Kidney glomerular epithelial cell (primary cell): ENCODE data around the gene RPTOR.

ENCODE experiments used
- DNase-seq: peaks from one replicate; lab custom pipeline; 2025; lab: John Stamatoyannopoulos, UW

RPTOR gene

DNA sequence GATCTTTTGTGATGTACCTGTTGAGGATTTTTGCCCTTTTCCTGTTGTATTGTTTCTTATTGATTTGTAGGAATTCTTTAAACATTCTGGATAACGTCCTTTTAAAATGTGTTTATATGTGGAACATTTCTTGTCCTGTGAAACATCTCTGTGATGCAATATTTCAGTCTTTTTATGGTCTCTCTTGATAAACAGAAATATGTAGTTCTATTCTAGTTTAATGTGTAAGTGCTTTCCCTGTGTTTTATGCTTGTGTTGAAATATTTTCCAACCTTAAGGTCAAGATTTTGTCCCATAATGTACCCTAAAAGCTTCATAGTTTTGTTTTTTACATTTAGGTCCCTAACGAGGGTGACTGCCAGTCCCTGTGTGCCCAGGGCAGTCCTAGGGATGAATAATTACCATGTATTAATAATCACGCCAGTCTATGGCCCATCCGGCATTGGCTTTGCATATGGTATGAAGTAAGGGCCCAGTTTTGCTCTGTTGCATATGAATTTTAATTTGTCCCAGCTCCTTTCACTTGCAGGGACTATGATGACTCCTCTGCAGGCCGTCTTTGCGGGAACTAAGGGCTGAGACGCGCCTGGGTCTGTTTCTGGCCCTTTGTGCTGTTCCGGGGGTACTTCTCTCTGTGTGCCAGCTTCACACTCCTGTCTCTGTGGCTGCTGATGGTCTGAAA, 44.2 kb downstream of the RPTOR start:
- DNase-seq: no peak

- DNase-seq: no peak
These were observed 47.1 kb downstream of the RPTOR start for GRCh38 chr17:80591788-80592187.

- no peak for DNase-seq
These were observed 47.6 kb downstream of the RPTOR start for GRCh38 chr17:80592243-80592642.

- no peak for DNase-seq
These were observed 48.5 kb downstream of the RPTOR start for GRCh38 chr17:80593181-80593580.

DNA sequence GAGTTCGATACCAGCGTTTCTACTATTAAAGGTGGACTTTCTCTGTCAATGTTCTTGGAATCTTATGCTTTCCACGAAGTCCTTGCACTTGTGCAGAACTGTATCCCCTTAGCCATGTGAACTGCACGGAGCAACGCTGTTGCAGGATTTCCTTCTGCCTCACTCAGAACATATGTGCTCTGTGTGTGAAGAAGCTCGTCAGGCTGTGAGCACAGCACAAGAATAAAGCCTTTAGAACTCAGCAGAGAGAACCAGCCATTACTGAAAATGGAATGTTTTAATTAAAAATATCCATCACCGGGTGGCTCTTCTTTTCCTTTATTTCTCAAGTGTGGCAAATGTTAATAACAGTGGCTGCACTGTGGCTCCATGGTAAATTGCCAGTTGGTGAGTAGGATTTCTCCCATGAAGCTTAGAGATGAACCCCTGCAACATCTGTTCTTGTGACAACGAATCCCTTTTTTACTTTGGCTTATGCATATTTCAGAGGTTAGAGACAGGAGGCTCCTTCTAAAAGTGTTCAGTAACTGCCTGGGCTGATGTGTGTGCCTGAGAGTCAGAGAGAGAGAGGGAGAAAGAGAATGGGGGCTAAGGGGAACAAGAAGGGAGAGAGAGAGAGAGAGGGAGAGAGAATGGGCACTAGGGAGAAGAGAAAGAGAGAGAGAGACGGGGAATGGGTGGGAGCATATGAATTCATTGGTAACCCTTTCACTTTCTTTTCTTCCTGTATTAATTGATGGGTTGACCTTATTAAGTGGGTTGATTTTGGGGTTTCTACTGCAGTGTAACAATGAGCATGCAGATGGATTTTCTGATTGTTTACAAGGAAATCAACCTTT, 50.0 kb downstream of the RPTOR start:
- no peak for DNase-seq

DNA sequence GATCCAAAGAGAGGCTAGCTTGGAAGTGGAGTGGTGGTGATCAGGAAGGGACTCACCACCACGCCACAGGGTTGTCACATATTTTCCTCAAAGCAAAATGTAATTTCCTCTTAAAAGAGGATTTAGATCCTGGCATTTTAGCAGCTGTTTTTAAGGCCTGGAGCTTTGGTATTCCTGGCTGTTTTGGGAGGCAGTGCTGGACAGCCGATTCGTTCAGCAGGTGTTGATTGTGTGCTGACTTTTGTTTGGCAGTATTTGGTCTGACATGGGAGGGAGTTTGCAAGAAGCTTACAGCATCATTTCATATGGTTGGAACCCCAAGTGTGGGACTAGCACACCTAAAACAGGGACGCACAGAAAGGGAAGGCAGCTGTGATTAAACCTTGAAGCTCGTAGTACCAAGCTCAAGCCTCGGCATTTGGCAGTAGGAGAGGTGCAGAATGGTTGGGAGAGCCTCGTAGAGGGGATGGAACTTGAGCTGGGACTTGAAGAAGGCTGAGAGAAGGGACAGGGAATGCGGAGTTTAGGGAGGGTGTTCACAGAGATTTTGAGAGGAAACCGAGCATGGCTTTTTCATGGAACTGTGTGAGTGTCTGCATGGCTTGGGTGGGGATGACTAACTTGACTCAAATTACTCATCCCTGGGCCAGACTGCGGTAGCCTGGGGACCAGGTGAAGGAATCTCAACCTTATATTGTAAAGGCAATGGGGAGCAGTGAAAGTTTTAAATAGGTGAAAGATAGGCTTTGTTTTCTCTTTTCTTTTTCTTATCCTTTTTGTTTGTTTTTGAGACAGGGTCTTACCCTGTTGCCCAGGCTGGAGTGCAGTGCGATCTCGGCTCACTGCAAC, 52.3 kb downstream of the RPTOR start:
- peak; percentile 2 for DNase-seq

GRCh38 chr17:80598813-80599545, 54.3 kb downstream of the RPTOR start:
- no peak for DNase-seq

GRCh38 chr17:80599546-80600305, 55.1 kb downstream of the RPTOR start:
- DNase-seq: no peak

GRCh38 chr17:80601146-80601545, 56.5 kb downstream of the RPTOR start:
- no peak for DNase-seq

- no peak for DNase-seq
These were observed 58.8 kb downstream of the RPTOR start for GRCh38 chr17:80603396-80603795.

GRCh38 chr17:80604009-80604669, 59.5 kb downstream of the RPTOR start:
- DNase-seq: no peak

DNA sequence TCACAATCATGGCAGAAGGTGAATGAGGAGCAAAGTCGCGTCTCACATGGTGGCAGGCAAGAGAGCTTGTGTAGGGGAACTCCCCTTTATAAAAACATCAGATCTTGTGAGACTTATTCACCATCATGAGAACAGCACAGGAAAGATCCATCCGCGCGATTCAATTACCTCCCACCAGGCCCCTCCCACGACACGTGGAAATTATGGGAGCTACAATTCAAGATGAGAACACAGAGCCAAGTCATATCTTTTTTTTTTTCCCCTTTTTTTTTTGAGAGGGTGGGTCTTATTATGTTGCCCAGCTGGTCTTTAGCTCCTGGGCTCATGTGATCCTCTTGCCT, 60.0 kb downstream of the RPTOR start:
- DNase-seq: no peak

DNA sequence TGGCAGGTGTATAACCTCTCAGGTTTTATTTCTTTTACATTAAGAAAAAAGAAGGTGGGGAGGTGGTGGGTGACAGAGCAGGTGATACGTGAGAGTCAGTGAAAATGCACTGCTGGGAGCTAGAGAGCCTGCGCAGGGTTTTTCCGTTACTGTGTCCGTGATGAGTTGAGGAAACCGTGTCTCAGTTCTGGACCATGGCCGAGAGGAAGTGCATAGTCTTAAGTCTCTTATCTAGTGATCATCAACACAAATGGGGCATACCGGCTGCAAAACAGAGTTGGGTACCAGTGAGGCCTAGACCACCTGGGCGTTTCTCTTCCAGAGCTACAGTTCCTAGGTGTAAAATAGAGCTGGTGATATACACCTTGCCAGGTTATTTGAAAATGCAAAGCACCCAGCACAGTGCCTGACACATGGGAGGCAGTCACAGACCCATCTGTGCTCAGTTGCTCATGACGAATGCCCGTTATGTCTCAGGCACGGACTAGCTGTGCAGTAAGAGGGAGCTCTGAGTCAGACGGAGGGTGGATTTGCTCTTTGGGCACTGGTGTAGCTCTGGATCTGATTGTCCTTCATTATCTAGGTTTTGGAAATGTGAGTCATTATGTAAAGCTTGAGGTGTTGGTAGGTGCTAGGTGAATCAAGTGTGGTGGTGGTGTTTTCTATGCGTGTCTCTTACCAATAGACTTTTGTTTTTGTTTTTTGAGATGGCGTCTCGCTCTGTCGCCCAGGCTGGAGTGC, 60.9 kb downstream of the RPTOR start:
- peak; percentile 23 for DNase-seq

DNA sequence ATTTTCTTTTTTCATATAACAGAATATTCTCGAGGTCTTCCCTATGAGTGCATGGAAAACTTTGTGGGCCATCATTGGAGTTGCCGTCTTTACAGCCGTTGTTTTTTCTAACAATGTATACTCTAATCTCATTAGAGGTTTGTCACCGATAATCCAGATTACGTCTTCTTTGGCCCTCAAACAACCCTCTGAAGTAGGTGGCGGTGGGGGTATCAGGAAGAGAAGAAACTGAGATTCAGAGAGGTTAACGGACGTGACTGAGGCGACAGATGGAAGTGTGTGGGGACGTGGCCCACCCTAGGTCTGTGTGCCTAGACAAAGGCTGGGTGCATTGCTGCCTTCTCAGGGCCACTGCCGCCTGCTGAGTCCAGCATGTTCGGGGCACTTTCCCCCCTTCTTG, 63.7 kb downstream of the RPTOR start:
- DNase-seq: no peak

DNA sequence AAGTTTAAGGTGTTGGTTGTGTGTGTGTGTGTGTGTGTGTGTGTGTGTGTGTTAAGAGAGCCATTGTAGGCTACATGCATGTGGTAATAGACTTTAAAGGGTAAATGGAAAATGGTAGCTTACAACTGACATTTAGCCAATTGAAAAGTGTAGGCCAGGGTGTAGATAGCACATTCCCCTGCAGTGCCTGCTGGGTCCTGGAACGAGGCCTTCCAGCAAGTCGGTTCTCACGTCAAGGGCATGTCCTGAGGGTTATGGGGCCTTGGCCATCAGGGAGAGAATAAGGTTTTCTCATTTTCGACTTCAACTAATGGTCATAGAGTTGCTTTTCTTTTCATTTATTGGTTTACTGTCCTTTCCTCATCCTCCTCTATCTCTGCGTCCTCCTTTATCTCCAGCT, 65.1 kb downstream of the RPTOR start:
- DNase-seq: no peak

DNA sequence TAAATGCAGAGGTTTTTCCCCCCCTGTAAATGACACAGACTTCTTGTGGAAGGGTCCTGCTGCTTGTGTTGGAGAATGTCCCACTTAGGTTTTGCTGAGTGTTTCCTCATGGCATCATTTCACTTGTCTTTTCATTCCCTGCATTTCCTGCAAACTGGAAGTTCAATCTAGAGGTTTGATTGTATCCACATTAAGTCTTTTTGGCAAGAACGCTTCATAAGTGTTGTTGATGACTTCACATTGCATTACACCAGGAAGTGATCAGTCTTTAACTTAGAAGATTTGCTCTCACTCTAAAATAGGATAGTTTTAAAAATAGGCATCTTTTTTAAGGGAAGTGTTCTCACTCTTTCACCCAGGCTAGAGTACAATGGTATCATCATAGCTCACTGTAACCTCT, 67.2 kb downstream of the RPTOR start:
- no peak for DNase-seq

GRCh38 chr17:80612997-80613731, 68.5 kb downstream of the RPTOR start:
- DNase-seq: no peak

DNA sequence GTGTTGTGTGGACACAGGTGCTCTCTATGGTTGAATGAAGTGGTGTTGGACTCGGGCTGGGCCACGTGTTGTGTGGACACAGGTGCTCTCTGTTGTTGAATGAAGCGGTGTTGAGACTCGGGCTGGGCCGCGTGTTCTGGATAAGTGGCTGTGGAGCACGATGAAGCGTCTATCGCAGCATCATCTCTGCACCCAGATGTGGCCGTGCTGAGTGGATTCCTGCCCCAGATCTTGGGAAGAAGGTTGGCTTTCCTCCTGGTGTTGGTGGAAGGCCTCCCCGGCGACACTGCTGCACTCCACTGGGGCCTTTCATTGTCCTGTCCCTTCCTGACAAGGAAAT, 69.1 kb downstream of the RPTOR start:
- DNase-seq: no peak

DNA sequence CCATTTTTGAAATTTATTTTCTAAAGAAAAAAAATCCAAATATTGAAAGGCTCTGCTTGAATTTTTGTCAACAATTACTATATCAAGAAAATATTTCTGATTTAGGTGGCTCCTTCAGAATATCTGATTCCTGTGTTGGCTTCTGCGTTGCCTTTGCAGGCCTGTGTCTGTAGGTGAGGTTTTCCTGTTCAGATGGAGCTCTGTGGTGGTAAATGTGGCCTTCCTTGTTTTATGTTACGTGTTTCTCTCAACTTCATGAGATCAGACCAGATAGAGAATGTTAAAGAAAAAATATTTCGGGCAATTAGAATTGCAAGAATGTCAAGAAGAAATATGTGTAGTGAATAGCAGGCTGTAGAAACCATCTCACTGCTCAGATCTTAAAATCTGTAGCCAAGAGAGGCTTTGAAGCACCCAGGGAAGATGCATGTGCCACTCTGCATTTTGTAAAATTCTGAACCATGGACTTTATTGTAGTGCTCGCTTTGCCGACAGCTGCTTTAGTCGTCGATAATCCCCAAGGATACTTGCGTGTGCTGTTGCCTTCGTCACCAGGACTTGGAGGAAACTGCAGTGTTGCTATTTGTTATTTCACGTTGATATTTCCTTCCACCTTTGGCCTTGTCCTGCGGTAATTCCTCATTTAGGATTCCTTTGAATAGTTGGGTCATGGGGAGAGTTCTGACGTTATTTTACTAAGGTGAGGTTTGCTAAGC, 69.9 kb downstream of the RPTOR start:
- DNase-seq: no peak
